Erythroblast (primary cell): ENCODE results near the gene YJEFN3.

Experiments
- DNase-seq, 2 experiments: peaks; one replicate each; lab custom pipeline; 2025; lab: John Stamatoyannopoulos, UW
- GATA1 ChIP-seq: IDR thresholded peaks from 2 replicates; pipeline ENCODE4 v1.6.1; 2011; ENCODE audit warnings: low read depth, mild to moderate bottlenecking, control low read depth, low read length, moderate library complexity
- POLR2A ChIP-seq: IDR thresholded peaks from 2 replicates; pipeline ENCODE4 v1.6.1; 2011; ENCODE audit warnings: mild to moderate bottlenecking, low read length

Gene YJEFN3

GRCh38 chr19:19524053-19524452, 4.7 kb upstream of the YJEFN3 start:
- TF ChIP-seq GATA1 (no peak), POLR2A (no peak)
- no peak for DNase-seq

GRCh38 chr19:19525611-19526380, 2.9 kb upstream of the YJEFN3 start:
- TF ChIP-seq GATA1 (no peak), POLR2A (no peak)
- no peak for DNase-seq

GRCh38 chr19:19526581-19527370, 1.9 kb upstream of the YJEFN3 start:
- TF ChIP-seq GATA1 (no peak), POLR2A (no peak)
- DNase-seq, result no peak

GRCh38 chr19:19527371-19527656, 1.4 kb upstream of the YJEFN3 start:
- no peak for DNase-seq
- no peak for TF ChIP-seq POLR2A
- no peak for TF ChIP-seq GATA1

GRCh38 chr19:19527674-19528625, 761 bp upstream of the YJEFN3 start:
- no peak for TF ChIP-seq POLR2A
- no peak for TF ChIP-seq GATA1
- no peak for DNase-seq

- TF ChIP-seq GATA1 (no peak), POLR2A (no peak)
- DNase-seq, result no peak
Observed at GRCh38 chr19:19529783-19530422, 1.2 kb downstream of the YJEFN3 start.

GRCh38 chr19:19530423-19530804, 1.7 kb downstream of the YJEFN3 start:
- TF ChIP-seq POLR2A, result no peak
- TF ChIP-seq GATA1, result no peak
- DNase-seq, result no peak

- no peak for TF ChIP-seq POLR2A
- no peak for TF ChIP-seq GATA1
- no peak for DNase-seq
Observed at GRCh38 chr19:19530889-19531288, 2.2 kb downstream of the YJEFN3 start.

GRCh38 chr19:19531951-19532805, 3.5 kb downstream of the YJEFN3 start:
- peak; percentile 66 to 83 for DNase-seq
- TF ChIP-seq POLR2A (no peak), GATA1 (no peak)

- no peak for DNase-seq
- TF ChIP-seq GATA1 (no peak), POLR2A (no peak)
Observed at GRCh38 chr19:19532806-19533701, 4.3 kb downstream of the YJEFN3 start.

- no peak for DNase-seq
- TF ChIP-seq GATA1, result no peak
- TF ChIP-seq POLR2A, result no peak
Observed at GRCh38 chr19:19533841-19534240, 5.1 kb downstream of the YJEFN3 start.

- no peak for DNase-seq
- no peak for TF ChIP-seq POLR2A
- no peak for TF ChIP-seq GATA1
Observed at GRCh38 chr19:19534556-19535265, 6.0 kb downstream of the YJEFN3 start.
